Measurements from ENCODE around the gene MDGA2.

MDGA2 gene

DNA sequence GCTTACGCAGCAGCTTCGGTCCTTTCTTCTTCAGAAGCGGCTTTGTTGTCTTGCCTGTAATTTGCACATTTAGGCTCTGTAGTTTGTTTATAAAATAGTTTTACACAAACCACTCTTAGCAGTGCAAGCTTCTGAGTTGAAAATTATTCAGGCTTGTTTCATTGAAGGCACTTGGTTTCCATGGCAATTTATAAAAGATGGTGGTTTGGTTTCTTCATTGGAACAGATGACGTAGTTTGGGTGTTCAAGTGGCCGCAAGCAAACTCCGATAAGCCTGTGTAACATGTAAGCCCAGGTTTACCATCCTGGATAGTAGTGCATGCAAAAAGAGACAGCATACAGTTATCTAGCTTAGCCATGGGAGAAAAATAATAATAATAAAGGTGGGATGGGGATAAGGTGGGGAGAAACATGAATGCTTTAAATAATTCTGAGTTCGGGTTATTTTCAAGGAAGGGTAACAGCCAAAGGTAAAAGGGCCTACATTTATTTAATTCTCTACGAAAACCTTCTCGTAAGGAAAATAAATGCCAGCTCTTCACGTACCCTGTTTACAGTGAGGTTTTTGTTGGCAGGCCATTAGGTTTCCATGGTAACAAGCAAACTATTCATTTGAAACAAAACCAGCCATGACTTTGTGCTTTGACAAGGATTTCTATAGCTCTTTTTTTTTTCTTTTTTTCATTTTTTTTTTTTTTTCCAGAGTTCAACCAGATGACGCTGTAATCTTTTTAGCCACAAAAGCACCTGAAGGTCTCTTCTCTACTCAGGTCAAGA, 834.3 kb downstream of the MDGA2 start:
- TF ChIP-seq, protein P1, sequence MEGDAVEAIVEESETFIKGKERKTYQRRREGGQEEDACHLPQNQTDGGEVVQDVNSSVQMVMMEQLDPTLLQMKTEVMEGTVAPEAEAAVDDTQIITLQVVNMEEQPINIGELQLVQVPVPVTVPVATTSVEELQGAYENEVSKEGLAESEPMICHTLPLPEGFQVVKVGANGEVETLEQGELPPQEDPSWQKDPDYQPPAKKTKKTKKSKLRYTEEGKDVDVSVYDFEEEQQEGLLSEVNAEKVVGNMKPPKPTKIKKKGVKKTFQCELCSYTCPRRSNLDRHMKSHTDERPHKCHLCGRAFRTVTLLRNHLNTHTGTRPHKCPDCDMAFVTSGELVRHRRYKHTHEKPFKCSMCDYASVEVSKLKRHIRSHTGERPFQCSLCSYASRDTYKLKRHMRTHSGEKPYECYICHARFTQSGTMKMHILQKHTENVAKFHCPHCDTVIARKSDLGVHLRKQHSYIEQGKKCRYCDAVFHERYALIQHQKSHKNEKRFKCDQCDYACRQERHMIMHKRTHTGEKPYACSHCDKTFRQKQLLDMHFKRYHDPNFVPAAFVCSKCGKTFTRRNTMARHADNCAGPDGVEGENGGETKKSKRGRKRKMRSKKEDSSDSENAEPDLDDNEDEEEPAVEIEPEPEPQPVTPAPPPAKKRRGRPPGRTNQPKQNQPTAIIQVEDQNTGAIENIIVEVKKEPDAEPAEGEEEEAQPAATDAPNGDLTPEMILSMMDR (conservative IDR thresholded peaks at IDR 0.05; ENCODE audit: low read depth, low read length) = no peak
- H3K4me3 ChIP-seq (ENCODE audit: low read depth, low read length) = no peak overlapping the region
- no peak for DNase-seq (ENCODE audit: low read depth)

DNA sequence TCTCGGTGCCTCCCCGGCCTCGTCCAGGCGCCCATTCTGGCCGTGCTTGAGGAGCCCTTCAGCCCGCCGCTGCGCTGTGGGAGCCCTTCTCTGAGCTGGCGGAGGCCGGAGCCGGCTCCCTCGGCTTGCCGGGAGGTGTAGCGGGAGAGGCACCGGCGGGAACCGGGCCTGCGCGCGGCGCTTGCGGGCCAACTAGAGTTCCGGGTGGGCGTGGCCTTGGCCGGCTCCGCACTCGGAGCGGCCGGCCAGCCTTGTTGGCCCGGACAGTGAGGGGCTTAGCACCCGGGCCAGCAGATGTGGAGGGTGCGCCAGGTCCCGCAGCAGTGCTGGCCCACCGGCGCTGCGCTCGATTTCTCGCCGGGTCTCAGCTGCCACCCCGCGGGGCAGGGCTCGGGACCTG, 855.1 kb downstream of the MDGA2 start:
- no peak for DNase-seq (ENCODE audit: low read depth)

GRCh38 chr14:46819117-46819516, 856.3 kb downstream of the MDGA2 start:
- TF ChIP-seq, protein P1 (conservative IDR thresholded peaks at IDR 0.05; ENCODE audit: low read depth, low read length) = no peak
- no peak overlapping the region for H3K4me3 ChIP-seq (ENCODE audit: low read depth, low read length)
- no peak for DNase-seq (ENCODE audit: low read depth)

More for the DNA sequence above, 855.1 kb downstream of the MDGA2 start:
- H3K4me3 ChIP-seq (ENCODE audit: low read depth, low read length) = no peak overlapping the region
- TF ChIP-seq, protein P1 (conservative IDR thresholded peaks at IDR 0.05; ENCODE audit: low read depth, low read length) = no peak

GRCh38 chr14:46818147-46818546, 857.3 kb downstream of the MDGA2 start:
- TF ChIP-seq, protein P1 (conservative IDR thresholded peaks at IDR 0.05; ENCODE audit: low read depth, low read length) = no peak
- no peak for DNase-seq (ENCODE audit: low read depth)

DNA sequence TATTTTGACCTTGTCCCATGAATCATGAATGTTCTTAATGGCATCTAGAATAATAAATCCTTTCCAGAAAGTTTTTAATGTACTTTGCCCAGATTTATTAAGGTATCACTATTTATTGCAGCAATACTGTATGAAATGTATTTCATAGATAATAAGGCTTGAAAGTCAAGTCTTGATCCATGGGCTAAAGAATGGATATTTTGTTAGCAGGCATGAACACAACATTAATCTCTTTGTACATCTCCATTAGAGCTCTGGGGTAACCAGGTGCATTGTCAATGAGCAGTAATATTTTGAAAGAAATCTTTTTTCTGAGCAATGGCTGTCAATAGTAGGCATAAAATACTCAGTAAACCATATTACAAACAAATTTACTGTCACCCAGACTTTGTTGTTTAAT, 882.3 kb downstream of the MDGA2 start:
- no peak for DNase-seq (ENCODE audit: low read depth)
- TF ChIP-seq, protein P1 (conservative IDR thresholded peaks at IDR 0.05; ENCODE audit: low read depth, low read length) = no peak

More at GRCh38 chr14:46818147-46818546, 857.3 kb downstream of the MDGA2 start:
- no peak overlapping the region for H3K4me3 ChIP-seq (ENCODE audit: low read depth, low read length)

More for the DNA sequence above, 882.3 kb downstream of the MDGA2 start:
- no peak overlapping the region for H3K4me3 ChIP-seq (ENCODE audit: low read depth, low read length)
